Uterus (tissue), 4 donors: ENCODE data around the gene COL23A1. TPM values are rescaled to one million over a fixed set of nuclear protein-coding genes. Genes with fewer than 3 reads are reported as not detected.

ENCODE experiments used
- DNase-seq, 2 donors: peaks; one replicate each; pipeline ENCODE4 v3.0.0-alpha.2; 2019 to 2020
- H3K27ac ChIP-seq, 2 donors: fragments of 200-600 bp; sonication (generic); 1 replicate in 1 of 2; 2 replicates in 1 of 2; pipeline ENCODE4 v1.5.1; 2016 to 2018
- H3K27me3 ChIP-seq, 2 donors: fragments of 200-600 bp; sonication (generic); one replicate each; pipeline ENCODE4 v1.5.1; 2018 to 2019; ENCODE audit warnings: control low read depth in 1 of 2
- H3K36me3 ChIP-seq, 2 donors: fragments of 200-600 bp; sonication (generic); one replicate each; pipeline ENCODE4 v1.5.1; 2019; ENCODE audit warnings: control low read depth in 1 of 2
- H3K4me1 ChIP-seq, 2 donors: fragments of 200-600 bp; sonication (generic); one replicate each; pipeline ENCODE4 v1.5.1; 2018 to 2019; ENCODE audit warnings: control low read depth in 1 of 2
- H3K4me3 ChIP-seq, 2 donors: fragments of 200-600 bp; sonication (generic); 1 replicate in 1 of 2; 2 replicates in 1 of 2; pipeline ENCODE4 v1.5.1; 2018 to 2019; ENCODE audit warnings: mild to moderate bottlenecking in 1 of 2
- H3K9me3 ChIP-seq, 2 donors: fragments of 200-600 bp; sonication (generic); one replicate each; pipeline ENCODE4 v1.5.1; 2019; ENCODE audit warnings: control low read depth in 1 of 2
- CTCF ChIP-seq, 4 experiments: fragments of 200-600 bp in 2 of 4; fragments of 450-650 bp in 2 of 4; sonication (generic) in 2 of 4; IDR thresholded peaks; one replicate each; pipeline ENCODE4 v1.5.1; 2016 to 2019; ENCODE audit warnings: antibody characterized with exemption in 4 of 4, mild to moderate bottlenecking in 2 of 4, moderate library complexity in 1 of 4
- POLR2A ChIP-seq, 2 donors: fragments of 450-650 bp; IDR thresholded peaks; one replicate each; pipeline ENCODE4 v1.6.1; 2016; ENCODE audit warnings: antibody characterized with exemption in 2 of 2, mild to moderate bottlenecking in 1 of 2, moderate library complexity in 1 of 2
- intact Hi-C: fragments of 100-400 bp; cut with DNase I; formaldehyde crosslinking; loops from one replicate; pipeline ENCODE4 v1.15.1; 2023; ENCODE audit warnings: low total_unique reads
- total RNA-seq, 4 donors: library from RNA; depleted of rRNA in 3 of 4; stranded (reverse); fragments of >200 nt in 3 of 4; gene quantifications; one replicate each; pipeline versions ENCODE4 v1.1.0 to v1.2.4, GENCODE V29; 2014 to 2023
- donor health status: DM: yes; HTN: yes; CAD: no.

The COL23A1 gene
- total RNA-seq, 4 donors from 2014 or later: 0.85 to 7.6 (median 2.0) TPM; not detected in 1

GRCh38 chr5:178537467-178538371 lies 52.5 kb downstream of the COL23A1 start:
- H3K9me3 ChIP-seq: no peaks in the 10 kb centered on the region
- H3K4me3 ChIP-seq: no peak overlapping the region
- H3K27me3 ChIP-seq: peaks cover 0 to 2% of the 10 kb centered on the region in 2 donors
- no peaks in the 10 kb centered on the region for H3K36me3 ChIP-seq
- DNase-seq: no peak
- no peaks in the 10 kb centered on the region for H3K4me1 ChIP-seq
- no peak overlapping the region for H3K27ac ChIP-seq
- no peak for TF ChIP-seq CTCF (IDR thresholded peaks at IDR 0.05)
- no peak for TF ChIP-seq POLR2A (IDR thresholded peaks at IDR 0.05)
- intact Hi-C loops: no loop called here

GRCh38 chr5:178536541-178537466 lies 53.4 kb downstream of the COL23A1 start:
- Histone ChIP-seq H3K9me3 (no peaks in the 10 kb centered on the region), H3K27me3 (peaks cover 0 to 2% of the 10 kb centered on the region in 2 donors), H3K36me3 (no peaks in the 10 kb centered on the region), H3K27ac (no peak overlapping the region), H3K4me1 (no peaks in the 10 kb centered on the region), H3K4me3 (no peak overlapping the region)
- intact Hi-C loops: no loop called here
- no peak for DNase-seq
- TF ChIP-seq POLR2A (IDR thresholded peaks at IDR 0.05) (no peak), CTCF (IDR thresholded peaks at IDR 0.05) (no peak)

- DNase-seq: peak in 1 of 2 donors; percentile 22
- TF ChIP-seq CTCF (IDR thresholded peaks at IDR 0.05) (no peak), POLR2A (IDR thresholded peaks at IDR 0.05) (no peak)
- Histone ChIP-seq H3K36me3 (no peaks in the 10 kb centered on the region), H3K4me1 (no peaks in the 10 kb centered on the region), H3K27ac (no peak overlapping the region), H3K4me3 (no peak overlapping the region), H3K27me3 (peaks cover 0 to 2% of the 10 kb centered on the region in 2 donors), H3K9me3 (no peaks in the 10 kb centered on the region)
- intact Hi-C loops: no loop called here
These were observed 54.7 kb downstream of the COL23A1 start for GRCh38 chr5:178535299-178536175.

GRCh38 chr5:178533136-178533535 lies 57.1 kb downstream of the COL23A1 start:
- H3K4me1 ChIP-seq: no peaks in the 10 kb centered on the region
- TF ChIP-seq POLR2A (IDR thresholded peaks at IDR 0.05) (no peak), CTCF (IDR thresholded peaks at IDR 0.05) (no peak)
- no peaks in the 10 kb centered on the region for H3K27me3 ChIP-seq
- no peak for DNase-seq
- H3K9me3 ChIP-seq: no peaks in the 10 kb centered on the region
- no peak overlapping the region for H3K27ac ChIP-seq
- intact Hi-C loops: no loop called here
- H3K36me3 ChIP-seq: no peaks in the 10 kb centered on the region
- H3K4me3 ChIP-seq: no peak overlapping the region
